ENCODE measurements around the gene RAD51D.
"Not testable (repeated sequence)": the region's sequence is repeated elsewhere in the genome, so short reads cannot be mapped to it uniquely, and the experiment has no call there.

Gene RAD51D

GRCh38 chr17:35121315-35121714 is 1.7 kb upstream of the RAD51D start, which contains the start of gene FNDC8 (continued):
- no peak for TF ChIP-seq RARB (CRISPR knock-in tag; IDR thresholded peaks at IDR 0.05)
- no peak for TF ChIP-seq PPARA (CRISPR knock-in tag; IDR thresholded peaks at IDR 0.05; ENCODE audit: borderline replicate concordance)

- ATAC-seq: peak; percentile 20; the same call in 1 of the 3 replicates
- no peak for TF ChIP-seq CSDC2 (CRISPR knock-in tag; IDR thresholded peaks at IDR 0.05)
- no peak for TF ChIP-seq CREB5 (CRISPR knock-in tag; IDR thresholded peaks at IDR 0.05; ENCODE audit: low read depth)
- TF ChIP-seq PATZ1 (CRISPR knock-in tag; IDR thresholded peaks at IDR 0.05; ENCODE audit: borderline replicate concordance): no peak
- no peak for TF ChIP-seq POU6F1 (CRISPR knock-in tag; IDR thresholded peaks at IDR 0.05; ENCODE audit: borderline replicate concordance, low read depth)
- TF ChIP-seq TOX (CRISPR knock-in tag; IDR thresholded peaks at IDR 0.05; ENCODE audit: borderline replicate concordance): no peak
- TF ChIP-seq SNAI2 (CRISPR knock-in tag; IDR thresholded peaks at IDR 0.05): no peak
- TF ChIP-seq BACH2 (CRISPR knock-in tag; IDR thresholded peaks at IDR 0.05; ENCODE audit: borderline replicate concordance): no peak
- no peak for TF ChIP-seq OSR1 (CRISPR knock-in tag; IDR thresholded peaks at IDR 0.05)
- no peak for TF ChIP-seq PPARA (CRISPR knock-in tag; IDR thresholded peaks at IDR 0.05; ENCODE audit: borderline replicate concordance)
- TF ChIP-seq CSRNP3 (CRISPR knock-in tag; IDR thresholded peaks at IDR 0.05): no peak
- no peak for TF ChIP-seq ARNTL (CRISPR knock-in tag; IDR thresholded peaks at IDR 0.05; ENCODE audit: borderline replicate concordance, low read depth)
- no peak for TF ChIP-seq ZNF8 (CRISPR knock-in tag; IDR thresholded peaks at IDR 0.05)
- TF ChIP-seq ZFP30 (CRISPR knock-in tag; IDR thresholded peaks at IDR 0.05): no peak
- no peak for TF ChIP-seq ESRRG (CRISPR knock-in tag; IDR thresholded peaks at IDR 0.05)
- no peak for TF ChIP-seq ISL1 (CRISPR knock-in tag; IDR thresholded peaks at IDR 0.05)
- TF ChIP-seq ZNF565 (CRISPR knock-in tag; conservative IDR thresholded peaks at IDR 0.05; ENCODE audit: low read depth): no peak
- no peak for TF ChIP-seq TSHZ2 (CRISPR knock-in tag; IDR thresholded peaks at IDR 0.05)
- TF ChIP-seq ZC3H10 (CRISPR knock-in tag; IDR thresholded peaks at IDR 0.05): no peak
- TF ChIP-seq ZNF70 (CRISPR knock-in tag; IDR thresholded peaks at IDR 0.05): no peak
- TF ChIP-seq GLIS3 (CRISPR knock-in tag; IDR thresholded peaks at IDR 0.05): no peak
Measured at GRCh38 chr17:35117984-35118383, 1.7 kb downstream of the RAD51D start.

GRCh38 chr17:35116845-35117244 is 2.8 kb downstream of the RAD51D start:
- no peak for ATAC-seq
- no peak for TF ChIP-seq ZFP3 (CRISPR knock-in tag; IDR thresholded peaks at IDR 0.05)
- TF ChIP-seq SNAI2 (CRISPR knock-in tag; IDR thresholded peaks at IDR 0.05): no peak
- TF ChIP-seq ARNTL (CRISPR knock-in tag; IDR thresholded peaks at IDR 0.05; ENCODE audit: borderline replicate concordance, low read depth): no peak
- TF ChIP-seq ZFP30 (CRISPR knock-in tag; IDR thresholded peaks at IDR 0.05): no peak
- no peak for TF ChIP-seq CREB5 (CRISPR knock-in tag; IDR thresholded peaks at IDR 0.05; ENCODE audit: low read depth)
- TF ChIP-seq PATZ1 (CRISPR knock-in tag; IDR thresholded peaks at IDR 0.05; ENCODE audit: borderline replicate concordance): no peak

GRCh38 chr17:35110791-35111190 is 8.9 kb downstream of the RAD51D start:
- ATAC-seq: not testable (repeated sequence)
